GM21515 (cell line): Measurements from ENCODE around the gene PRDM15.

Source experiments
- ATAC-seq: cut with Tn5 transposase; IDR thresholded peaks from one replicate; pipeline ENCODE4 v1.9.1; 2021; ENCODE audit not compliant: unreplicated experiment

Gene PRDM15

GRCh38 chr21:41879190-41879998 lies at the start of gene PRDM15:
Gene PRDM15 (minus strand): TSS chr21:41879344. CDS start chr21:41860363, 18,981 bp downstream.
- ATAC-seq = peak; percentile 40

DNA sequence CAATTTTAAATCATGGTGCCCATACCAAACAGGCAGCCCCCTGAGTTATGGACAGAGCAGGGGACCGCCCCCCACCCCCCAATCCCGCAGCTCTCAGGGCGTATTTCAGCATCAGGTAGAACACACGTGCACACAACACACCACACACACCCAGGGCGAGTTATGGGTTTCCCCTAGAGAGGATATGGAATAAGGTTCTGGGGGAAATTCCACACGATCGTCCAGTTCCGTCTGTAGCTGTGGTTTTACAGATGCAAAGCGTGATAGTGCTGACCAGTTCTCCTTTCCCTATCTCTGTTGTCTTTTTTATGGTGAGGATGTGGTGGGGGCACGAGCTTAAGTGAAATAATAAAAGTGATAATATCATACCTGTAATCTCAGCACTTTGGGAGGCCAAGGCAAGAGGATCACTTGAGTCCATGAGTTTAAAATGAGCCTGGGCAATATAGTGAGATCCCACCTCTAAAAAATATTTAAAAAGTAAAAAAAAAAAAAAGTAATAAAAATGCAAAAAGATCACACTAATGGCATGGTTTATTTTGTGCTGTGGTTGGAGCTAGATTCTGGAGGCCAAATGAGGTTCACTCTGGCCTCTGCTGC lies 49.6 kb upstream of the PRDM15 start:
- ATAC-seq = peak; percentile 46

DNA sequence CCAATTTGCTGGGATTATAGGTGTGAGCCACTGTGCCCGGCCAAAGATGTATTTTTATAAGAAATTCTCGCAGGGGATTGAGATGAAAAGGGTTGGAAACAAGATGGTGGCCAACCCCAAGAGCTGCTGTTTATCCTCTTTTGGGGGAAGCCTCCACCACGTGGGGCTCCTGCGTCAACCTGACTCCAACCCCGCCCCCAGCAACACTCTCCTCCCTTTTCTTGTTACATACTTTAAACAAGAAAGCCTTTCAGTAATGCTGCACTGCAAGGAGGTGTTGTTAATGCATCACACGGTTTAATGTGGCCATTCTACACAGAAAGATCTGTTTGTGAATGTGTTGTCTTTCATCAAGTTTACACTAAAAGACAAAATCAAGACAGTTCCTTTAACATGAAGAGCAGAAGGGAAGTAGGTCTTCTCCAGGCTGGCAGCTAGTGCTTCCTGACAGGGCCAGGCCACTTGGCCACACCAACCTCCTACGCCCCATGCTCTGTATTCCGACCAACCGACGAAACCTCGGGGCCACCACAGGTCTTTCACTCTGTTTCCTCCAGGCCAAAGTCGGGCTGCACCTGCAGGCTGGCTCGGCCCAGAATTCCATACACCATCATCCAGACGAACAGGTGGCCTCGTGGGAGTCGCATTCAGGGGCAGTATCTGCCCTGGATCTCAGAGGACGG lies 48.7 kb upstream of the PRDM15 start:
- ATAC-seq = no peak

DNA sequence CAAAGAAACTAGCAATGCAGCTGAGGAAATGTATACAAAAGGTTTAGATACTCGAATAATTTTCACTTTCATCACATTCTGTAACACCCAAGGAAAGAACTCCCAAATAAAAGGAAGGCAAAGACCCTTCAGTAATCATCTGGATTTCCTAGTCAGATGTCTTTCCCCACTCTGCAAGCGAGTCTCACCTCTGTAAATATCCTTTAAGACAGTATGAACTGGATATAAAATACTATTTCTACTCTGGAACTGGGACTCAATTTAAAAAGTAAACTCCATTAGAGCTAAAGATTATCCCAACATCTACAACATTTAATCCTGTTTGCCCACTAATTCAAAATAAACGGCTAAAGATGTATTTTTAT lies 47.6 kb upstream of the PRDM15 start:
- no peak for ATAC-seq

- peak; percentile 59 for ATAC-seq
These were observed 47.1 kb upstream of the PRDM15 start for GRCh38 chr21:41926117-41926806.

- no peak for ATAC-seq
These were observed 46.6 kb upstream of the PRDM15 start for GRCh38 chr21:41925767-41926116.

DNA sequence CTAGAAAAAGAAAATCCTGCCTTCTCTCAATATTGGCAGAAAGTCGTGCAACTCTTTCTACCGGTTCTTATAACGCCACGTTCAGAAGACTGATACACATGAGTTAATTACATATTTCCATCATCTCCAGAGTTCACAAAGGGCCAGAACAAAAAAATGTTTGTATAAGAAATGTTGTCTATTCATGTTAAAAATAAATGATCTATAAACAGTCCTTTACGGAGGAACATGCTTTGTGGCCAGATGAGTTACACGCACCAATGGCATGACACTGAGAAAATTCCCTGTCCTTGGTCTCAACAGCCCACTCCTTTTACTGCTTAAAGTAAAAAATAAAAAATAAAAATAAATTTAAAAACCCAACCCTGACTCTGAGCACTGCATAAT lies 45.2 kb upstream of the PRDM15 start:
- ATAC-seq = no peak

DNA sequence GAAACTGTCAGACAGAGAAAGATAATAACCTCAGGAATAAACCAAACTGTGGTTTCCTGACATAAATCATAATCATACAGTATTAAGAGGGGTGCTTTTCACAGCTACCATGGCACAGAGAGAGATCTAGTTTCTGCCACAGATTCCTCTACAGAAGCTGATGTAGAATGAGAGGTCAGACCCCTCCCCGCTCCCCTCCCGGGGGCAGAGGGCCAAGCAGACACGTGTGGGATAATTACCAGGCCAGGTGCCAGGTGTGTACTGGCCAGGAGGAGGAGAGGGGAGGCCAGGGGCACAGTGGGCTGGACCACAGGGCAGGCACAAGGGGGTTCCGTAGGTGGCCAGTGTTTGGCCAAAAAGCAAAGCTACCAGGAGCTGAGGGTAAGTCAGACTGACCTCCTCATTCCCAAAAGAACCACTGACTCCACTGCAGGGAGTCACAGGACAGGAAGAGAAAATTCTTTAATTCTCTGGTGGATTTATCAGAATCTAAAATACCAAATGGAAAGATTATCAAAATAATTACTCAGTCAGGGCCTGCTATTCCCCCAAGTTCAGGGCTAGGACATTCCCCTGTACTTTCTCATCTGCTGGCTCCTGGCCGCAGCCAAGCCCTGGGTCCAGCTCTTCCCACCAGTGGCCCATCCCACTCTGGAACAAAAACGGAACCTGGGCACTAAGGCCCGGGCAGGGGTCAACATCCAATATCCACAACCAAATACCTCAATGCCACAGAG lies 44.7 kb upstream of the PRDM15 start:
- ATAC-seq = no peak

- ATAC-seq = no peak
These were observed 44.0 kb upstream of the PRDM15 start for GRCh38 chr21:41923186-41923585.

- ATAC-seq = no peak
These were observed 41.9 kb upstream of the PRDM15 start for GRCh38 chr21:41921021-41921420.

- no peak for ATAC-seq
These were observed 41.3 kb upstream of the PRDM15 start for GRCh38 chr21:41920476-41920875.

- no peak for ATAC-seq
These were observed 40.7 kb upstream of the PRDM15 start for GRCh38 chr21:41919666-41920398.

- ATAC-seq = no peak
These were observed 39.6 kb upstream of the PRDM15 start for GRCh38 chr21:41918561-41919358.

DNA sequence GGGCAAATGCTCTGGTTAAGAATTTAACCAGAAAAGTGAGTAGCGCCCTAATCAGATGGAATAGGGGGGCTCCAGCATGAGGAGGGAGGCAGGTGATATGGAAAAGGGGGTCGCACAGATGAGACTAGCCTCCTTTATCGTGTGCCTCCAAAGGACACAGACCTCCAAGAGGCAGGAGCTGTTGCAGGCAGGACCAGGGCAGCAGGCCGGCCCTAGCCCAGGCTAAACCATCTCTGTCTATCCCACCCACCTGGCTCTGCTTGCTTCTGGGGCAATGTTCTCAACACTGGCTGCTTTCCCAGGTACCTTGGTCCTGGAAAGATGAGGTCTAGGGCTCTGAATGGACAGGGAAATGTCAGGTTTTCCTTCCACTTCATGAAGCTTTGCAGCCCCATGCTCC lies 38.4 kb upstream of the PRDM15 start:
- ATAC-seq = no peak

GRCh38 chr21:41916888-41917433 lies 37.8 kb upstream of the PRDM15 start:
- no peak for ATAC-seq

- ATAC-seq = no peak
These were observed 35.8 kb upstream of the PRDM15 start for GRCh38 chr21:41914965-41915364.

GRCh38 chr21:41914358-41914757 lies 35.2 kb upstream of the PRDM15 start:
- no peak for ATAC-seq

DNA sequence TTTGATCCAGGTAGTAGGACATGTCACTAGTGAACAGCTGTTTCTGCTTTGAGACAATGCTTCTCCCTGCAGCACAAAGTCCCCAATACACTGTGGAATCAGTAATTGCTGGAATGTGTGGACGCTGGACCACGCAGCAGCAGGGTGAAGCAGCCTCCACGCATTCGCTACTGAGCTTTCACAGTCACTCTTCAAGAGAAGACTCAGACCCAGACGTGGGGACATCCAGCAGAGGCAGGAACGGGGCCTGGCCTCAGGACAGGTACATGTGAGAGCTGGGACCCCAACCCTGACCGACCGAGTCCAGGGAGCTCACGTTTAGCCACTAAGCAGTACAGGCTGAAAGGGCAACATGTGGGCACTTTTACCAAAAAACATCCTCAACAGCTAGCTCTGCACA lies 34.1 kb upstream of the PRDM15 start:
- no peak for ATAC-seq

DNA sequence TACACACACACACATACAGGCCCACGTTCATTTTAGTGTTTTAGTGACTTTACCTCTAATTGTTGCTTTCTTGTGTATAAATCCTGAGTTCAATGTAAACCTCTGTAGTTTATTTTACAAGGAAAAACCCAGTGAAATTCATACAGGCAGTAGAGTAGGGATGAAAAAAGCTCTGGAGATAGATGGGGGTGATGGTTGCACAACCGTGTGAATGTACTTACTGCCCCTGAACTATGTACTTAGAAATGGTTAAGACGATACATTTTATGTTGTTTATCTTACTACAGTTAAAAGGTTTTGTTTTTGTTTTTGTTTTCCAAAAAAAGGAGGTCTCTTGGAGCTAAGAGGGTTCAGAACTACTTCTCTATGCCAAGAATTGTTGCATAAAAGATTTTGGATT lies 29.7 kb upstream of the PRDM15 start:
- no peak for ATAC-seq
